Right lobe of liver (tissue), 6 donors: Measurements from ENCODE around the gene CHRND. TPM values are rescaled to one million over a fixed set of nuclear protein-coding genes. Genes with fewer than 3 reads are reported as not detected.

Experiments
- ATAC-seq, 4 donors: fragments of 200-7000 bp; cut with Tn5 transposase; one replicate each; pipeline ENCODE4 v1.9.1; 2020; ENCODE audit warnings: mild to moderate bottlenecking in 4 of 4, moderate library complexity in 4 of 4
- DNase-seq, 3 donors: peaks; one replicate each; pipeline ENCODE4 v3.0.0-alpha.2; 2020
- H3K27ac ChIP-seq, 3 donors: fragments of 200-600 bp; one replicate each; pipeline ENCODE4 v1.8.0; 2022
- H3K27me3 ChIP-seq, 2 donors: fragments of 200-600 bp; one replicate each; pipeline ENCODE4 v1.8.0; 2022
- H3K36me3 ChIP-seq, 4 donors: fragments of 200-600 bp; sonication (generic) in 1 of 4; one replicate each; pipeline versions ENCODE4 v1.5.1 to v1.8.0; 2017 to 2022; ENCODE audit warnings: control low read depth in 1 of 4
- H3K4me1 ChIP-seq, 4 donors: fragments of 200-600 bp; sonication (generic) in 1 of 4; one replicate each; pipeline versions ENCODE4 v1.5.1 to v1.8.0; 2017 to 2022; ENCODE audit warnings: control low read depth in 1 of 4
- H3K4me3 ChIP-seq, 3 donors: fragments of 200-600 bp; one replicate each; pipeline ENCODE4 v1.8.0; 2022
- H3K9me3 ChIP-seq, 4 donors: fragments of 200-600 bp; sonication (generic) in 1 of 4; one replicate each; pipeline versions ENCODE4 v1.5.1 to v1.8.0; 2017 to 2022; ENCODE audit warnings: control low read depth in 1 of 4
- POLR2A ChIP-seq: fragments of 450-650 bp; IDR thresholded peaks from one replicate; pipeline ENCODE4 v1.6.1; 2017; ENCODE audit warnings: antibody characterized with exemption, mild to moderate bottlenecking
- WGBS: methylation state at CpG from one replicate; pipeline ENCODE4 v1.1.6; 2018; ENCODE audit warnings: low coverage, low lambda C conversion rate; ENCODE audit not compliant: insufficient coverage; ENCODE audit errors: missing lambda C conversion rate; 5-methylcytosine and 5-hydroxymethylcytosine counted together
- intact Hi-C, 2 donors: fragments of 100-400 bp; cut with DNase I; formaldehyde crosslinking; loops; one replicate each; pipeline versions ENCODE4 v1.11.2 to v1.14.1; 2022
- total RNA-seq, 6 experiments: library from RNA; depleted of rRNA in 2 of 6; stranded (reverse); fragments of >200 nt in 2 of 6; fragmentation: NEBNext Ultra II Directional in 3 of 6; extraction: Animal tissue kit (Norgen Biotek cat#: 25700) in 3 of 6; gene quantifications; one replicate each; pipeline versions ENCODE4 v1.1.0 to v1.2.4, GENCODE V29; 2016 to 2023
- TF ChIP-seq, protein P1 (sequence below), 4 donors: fragments of 200-600 bp in 3 of 4; fragments of 450-650 bp in 1 of 4; IDR thresholded peaks; one replicate each; pipeline versions ENCODE4 v1.5.1 to v1.8.0; 2016 to 2022; ENCODE audit warnings: antibody characterized with exemption in 4 of 4, mild to moderate bottlenecking in 2 of 4
- donor health status: DM: no; HTN: yes; CAD: no.
- donor health status: DM: no; HTN: no; CAD: no.
- donor health status: DM: no; HTN: no; CAD: no.
- donor health status: DM: no; HTN: yes; CAD: no.
- donor health status: DM: no; HTN: yes; CAD: no.

CHRND gene
- total RNA-seq, 6 experiments from 2014 or later: not detected

DNA sequence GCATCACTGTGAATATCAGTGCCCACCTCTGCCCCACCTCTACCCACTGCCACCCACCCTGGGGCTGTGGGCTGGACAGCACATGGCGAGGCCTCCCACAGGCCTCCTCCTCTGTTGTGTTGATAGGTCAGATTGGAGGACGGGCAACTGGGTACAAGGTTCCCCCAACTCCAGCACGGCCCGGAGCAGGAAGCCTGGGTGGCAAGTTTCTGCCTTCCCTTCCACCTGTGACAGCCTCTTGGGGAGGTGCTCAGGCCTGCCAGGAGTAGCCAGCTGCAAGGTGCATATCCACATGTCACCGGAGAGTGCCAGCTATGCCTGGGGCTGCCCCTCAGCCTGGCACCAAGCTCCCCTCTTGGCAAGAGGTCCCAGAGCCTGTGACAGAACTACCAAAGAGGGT lies 31.4 kb upstream of the CHRND start:
- no peak for TF ChIP-seq POLR2A
- TF ChIP-seq, protein P1, sequence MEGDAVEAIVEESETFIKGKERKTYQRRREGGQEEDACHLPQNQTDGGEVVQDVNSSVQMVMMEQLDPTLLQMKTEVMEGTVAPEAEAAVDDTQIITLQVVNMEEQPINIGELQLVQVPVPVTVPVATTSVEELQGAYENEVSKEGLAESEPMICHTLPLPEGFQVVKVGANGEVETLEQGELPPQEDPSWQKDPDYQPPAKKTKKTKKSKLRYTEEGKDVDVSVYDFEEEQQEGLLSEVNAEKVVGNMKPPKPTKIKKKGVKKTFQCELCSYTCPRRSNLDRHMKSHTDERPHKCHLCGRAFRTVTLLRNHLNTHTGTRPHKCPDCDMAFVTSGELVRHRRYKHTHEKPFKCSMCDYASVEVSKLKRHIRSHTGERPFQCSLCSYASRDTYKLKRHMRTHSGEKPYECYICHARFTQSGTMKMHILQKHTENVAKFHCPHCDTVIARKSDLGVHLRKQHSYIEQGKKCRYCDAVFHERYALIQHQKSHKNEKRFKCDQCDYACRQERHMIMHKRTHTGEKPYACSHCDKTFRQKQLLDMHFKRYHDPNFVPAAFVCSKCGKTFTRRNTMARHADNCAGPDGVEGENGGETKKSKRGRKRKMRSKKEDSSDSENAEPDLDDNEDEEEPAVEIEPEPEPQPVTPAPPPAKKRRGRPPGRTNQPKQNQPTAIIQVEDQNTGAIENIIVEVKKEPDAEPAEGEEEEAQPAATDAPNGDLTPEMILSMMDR (IDR thresholded peaks at IDR 0.05): no peak
- Histone ChIP-seq H3K27me3 (no peaks in the 10 kb centered on the region), H3K4me3 (no peak overlapping the region), H3K36me3 (no peaks in the 10 kb centered on the region), H3K27ac (no peak overlapping the region), H3K4me1 (no peaks in the 10 kb centered on the region), H3K9me3 (no peaks in the 10 kb centered on the region)
- DNase-seq: peak in 1 of 3 donors; percentile 37
- no peak for ATAC-seq
- no CpG with 5 or more reads among the region's 5 CpGs for WGBS
- intact Hi-C loops: no loop called here

DNA sequence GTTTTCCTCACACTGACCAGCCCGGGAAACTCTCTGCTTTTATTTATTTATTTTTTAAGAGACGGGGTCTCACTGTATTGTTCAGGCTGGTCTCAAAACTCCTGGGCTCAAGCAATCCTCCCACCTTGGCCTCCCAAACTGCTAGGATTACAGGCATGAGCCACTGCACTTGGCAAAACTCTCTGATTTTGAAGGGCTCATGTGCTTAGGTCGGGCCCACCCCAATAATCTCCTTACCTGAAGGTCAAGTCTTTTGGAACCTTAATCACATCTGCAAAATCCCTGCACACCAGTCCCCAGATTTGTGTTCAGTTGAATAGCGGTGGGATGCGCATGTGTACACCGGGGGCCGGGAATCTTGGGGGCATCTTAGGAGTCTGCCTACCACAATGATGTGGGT lies 30.7 kb upstream of the CHRND start:
- WGBS: 97% methylated on average over 6 of the region's 7 CpGs
- no peaks in the 10 kb centered on the region for H3K9me3 ChIP-seq
- no peak for ATAC-seq

GRCh38 chr2:232496501-232497270 lies 29.3 kb upstream of the CHRND start:
- 70% methylated on average over 2 of the region's 20 CpGs for WGBS
- no peaks in the 10 kb centered on the region for H3K27me3 ChIP-seq
- DNase-seq (no peak), ATAC-seq (no peak)
- TF ChIP-seq POLR2A: no peak
- TF ChIP-seq, protein P1 (IDR thresholded peaks at IDR 0.05): no peak
- H3K27ac ChIP-seq: no peak overlapping the region
- H3K4me3 ChIP-seq: no peak overlapping the region
- no peaks in the 10 kb centered on the region for H3K4me1 ChIP-seq
- no peaks in the 10 kb centered on the region for H3K9me3 ChIP-seq
- H3K36me3 ChIP-seq: no peaks in the 10 kb centered on the region
- intact Hi-C loops: no loop called here

More for the DNA sequence above, 30.7 kb upstream of the CHRND start:
- DNase-seq: peak in 1 of 3 donors; percentile 16
- Histone ChIP-seq H3K36me3 (no peaks in the 10 kb centered on the region), H3K27me3 (no peaks in the 10 kb centered on the region), H3K4me1 (no peaks in the 10 kb centered on the region), H3K27ac (no peak overlapping the region), H3K4me3 (no peak overlapping the region)
- intact Hi-C loops: no loop called here
- TF ChIP-seq, protein P1 (IDR thresholded peaks at IDR 0.05): no peak
- TF ChIP-seq POLR2A: no peak

DNA sequence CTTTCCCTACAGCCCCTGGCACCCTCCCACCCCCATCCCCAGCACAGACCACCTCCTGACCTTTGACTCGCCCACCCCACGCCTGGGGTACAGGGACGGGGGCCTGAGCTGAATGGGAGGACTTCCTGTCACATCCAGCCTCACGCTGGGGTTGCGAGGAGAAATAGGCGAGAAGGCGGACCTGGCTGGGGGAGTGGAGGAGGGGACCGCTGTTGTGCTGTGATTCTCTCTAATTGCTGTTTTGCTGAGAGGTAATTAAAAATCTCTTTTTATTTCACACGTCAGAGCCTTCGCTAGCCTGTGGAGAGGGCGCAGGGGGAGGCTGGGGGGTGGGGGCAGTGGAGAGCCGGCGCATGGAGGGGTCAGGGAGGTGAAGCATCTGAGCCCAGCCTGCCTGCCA lies 28.6 kb upstream of the CHRND start:
- no peak for DNase-seq
- no peak for ATAC-seq
- H3K4me3 ChIP-seq: no peak overlapping the region
- no peaks in the 10 kb centered on the region for H3K27me3 ChIP-seq
- 65% methylated on average over 12 of the region's 13 CpGs for WGBS
- TF ChIP-seq, protein P1 (IDR thresholded peaks at IDR 0.05): no peak
- TF ChIP-seq POLR2A: no peak
- no peaks in the 10 kb centered on the region for H3K4me1 ChIP-seq
- H3K36me3 ChIP-seq: no peaks in the 10 kb centered on the region
- intact Hi-C loops: no loop called here
- H3K9me3 ChIP-seq: no peaks in the 10 kb centered on the region
- no peak overlapping the region for H3K27ac ChIP-seq
